ENCODE measurements around the gene HMGCS2. TPM values are rescaled to one million over a fixed set of nuclear protein-coding genes. Genes with fewer than 3 reads are reported as not detected.

The HMGCS2 gene
- total RNA-seq, 1 donor from 2014 or later = not detected

- no peaks in the 10 kb centered on the region for H3K9me3 Mint-ChIP-seq
- H3K27ac Mint-ChIP-seq = no peak overlapping the region
- no peaks in the 10 kb centered on the region for H3K36me3 Mint-ChIP-seq (ENCODE audit: low read depth)
- no peak for DNase-seq
- no peaks in the 10 kb centered on the region for H3K4me1 Mint-ChIP-seq
- intact Hi-C loops (cut with micrococcal nuclease) = no loop called here
- no peak for TF ChIP-seq CTCF (IDR thresholded peaks at IDR 0.05)
- peaks cover 11% of the 10 kb centered on the region for H3K27me3 Mint-ChIP-seq
- ATAC-seq (ENCODE audit: low read depth) = no peak
- ChIA-PET CTCF (no interaction called here), POLR2A (no interaction called here)
- H3K4me3 Mint-ChIP-seq = no peak overlapping the region
Observed at GRCh38 chr1:119783354-119784185, 14.9 kb upstream of the HMGCS2 start.

GRCh38 chr1:119782631-119783325, 14.1 kb upstream of the HMGCS2 start:
- TF ChIP-seq CTCF (IDR thresholded peaks at IDR 0.05) = no peak
- ChIA-PET POLR2A (no interaction called here), CTCF (no interaction called here)
- Mint-ChIP-seq H3K27ac (no peak overlapping the region), H3K4me1 (no peaks in the 10 kb centered on the region), H3K27me3 (peaks cover 11% of the 10 kb centered on the region), H3K4me3 (no peak overlapping the region), H3K9me3 (no peaks in the 10 kb centered on the region), H3K36me3 (ENCODE audit: low read depth) (no peaks in the 10 kb centered on the region)
- ATAC-seq (ENCODE audit: low read depth) (no peak), DNase-seq (no peak)
- intact Hi-C loops (cut with micrococcal nuclease) = no loop called here

- Mint-ChIP-seq H3K36me3 (ENCODE audit: low read depth) (no peaks in the 10 kb centered on the region), H3K27ac (no peak overlapping the region), H3K9me3 (no peaks in the 10 kb centered on the region), H3K4me3 (no peak overlapping the region), H3K4me1 (no peaks in the 10 kb centered on the region), H3K27me3 (peaks cover 11% of the 10 kb centered on the region)
- ChIA-PET CTCF (no interaction called here), POLR2A (no interaction called here)
- intact Hi-C loops (cut with micrococcal nuclease) = no loop called here
- no peak for ATAC-seq (ENCODE audit: low read depth)
- DNase-seq = no peak
- TF ChIP-seq CTCF (IDR thresholded peaks at IDR 0.05) = no peak
Observed at GRCh38 chr1:119781434-119782210, 12.9 kb upstream of the HMGCS2 start.

GRCh38 chr1:119779869-119780356, 11.2 kb upstream of the HMGCS2 start:
- DNase-seq (no peak), ATAC-seq (ENCODE audit: low read depth) (no peak)
- peaks cover 8% of the 10 kb centered on the region for H3K27me3 Mint-ChIP-seq
- no peak for TF ChIP-seq CTCF (IDR thresholded peaks at IDR 0.05)
- H3K36me3 Mint-ChIP-seq (ENCODE audit: low read depth) = no peaks in the 10 kb centered on the region
- H3K4me1 Mint-ChIP-seq = no peaks in the 10 kb centered on the region
- no peaks in the 10 kb centered on the region for H3K9me3 Mint-ChIP-seq
- no peak overlapping the region for H3K27ac Mint-ChIP-seq
- intact Hi-C loops (cut with micrococcal nuclease) = no loop called here
- ChIA-PET POLR2A (no interaction called here), CTCF (no interaction called here)
- no peak overlapping the region for H3K4me3 Mint-ChIP-seq

All from activated B cell treated with CpG ODN at 0.5 μM for 24 hours (primary cell).